Dermis microvascular lymphatic vessel endothelial cell (primary cell): Measurements from ENCODE around the gene ZFHX2. TPM values are rescaled to one million over a fixed set of nuclear protein-coding genes. Genes with fewer than 3 reads are reported as not detected.

ENCODE experiments used
- DNase-seq, 2 donors: peaks; one replicate each; pipeline versions ENCODE4 v3.0.0 to v3.0.0-alpha.2; 2010; ENCODE audit warnings: low read depth in 2 of 2
- total RNA-seq: library from RNA; depleted of rRNA; stranded (reverse); fragments of >200 nt; gene quantifications from 2 replicates; pipeline ENCODE4 v1.2.1, GENCODE V29; 2014

ZFHX2 gene
- total RNA-seq, 1 donor from 2014 or later, result 0.13 TPM

GRCh38 chr14:23572836-23573235 is 21.3 kb upstream of the ZFHX2 start:
- DNase-seq, result no peak

- no peak for DNase-seq
Measured at GRCh38 chr14:23572524-23572828, 20.9 kb upstream of the ZFHX2 start.

- DNase-seq, result no peak
Measured at GRCh38 chr14:23571701-23572523, 20.3 kb upstream of the ZFHX2 start.

- DNase-seq, result no peak
Measured at GRCh38 chr14:23570806-23571483, 19.4 kb upstream of the ZFHX2 start.

- no peak for DNase-seq
Measured at GRCh38 chr14:23569443-23570151, 18.0 kb upstream of the ZFHX2 start.

- DNase-seq, result peak in 1 of 2 donors; percentile 21
Measured at GRCh38 chr14:23568600-23569331, 17.2 kb upstream of the ZFHX2 start.

- no peak for DNase-seq
Measured at GRCh38 chr14:23568021-23568599, 16.5 kb upstream of the ZFHX2 start.

GRCh38 chr14:23567186-23568020 is 15.8 kb upstream of the ZFHX2 start, which contains the start of gene AP1G2:
AP1G2 (minus strand) TSS chr14:23567791; CDS start chr14:23567314, 477 bp downstream.
- peak; percentile 59 to 61 for DNase-seq

GRCh38 chr14:23566778-23567185 is 15.2 kb upstream of the ZFHX2 start:
- DNase-seq, result no peak

GRCh38 chr14:23566112-23566777 is 14.7 kb upstream of the ZFHX2 start:
- DNase-seq, result no peak

GRCh38 chr14:23565626-23566025 is 14.1 kb upstream of the ZFHX2 start:
- DNase-seq, result no peak

GRCh38 chr14:23564876-23565275 is 13.3 kb upstream of the ZFHX2 start:
- DNase-seq, result no peak

GRCh38 chr14:23564181-23564812 is 12.7 kb upstream of the ZFHX2 start:
- DNase-seq, result no peak

GRCh38 chr14:23563473-23564180 is 12.1 kb upstream of the ZFHX2 start:
- no peak for DNase-seq

GRCh38 chr14:23562822-23563472 is 11.4 kb upstream of the ZFHX2 start:
- peak; percentile 30 to 54 for DNase-seq

- no peak for DNase-seq
Measured at GRCh38 chr14:23561873-23562821, 10.6 kb upstream of the ZFHX2 start.

GRCh38 chr14:23561259-23561658 is 9.7 kb upstream of the ZFHX2 start:
- DNase-seq, result no peak
